GM12864 (cell line): Measurements from ENCODE around the gene PACRG.

Source experiments
- DNase-seq: peaks from one replicate; pipeline ENCODE4 v3.0.0-alpha.2; 2011; ENCODE audit warnings: low read depth
- H3K4me3 ChIP-seq: 2 replicates; pipeline ENCODE4 v1.5.1; 2011; ENCODE audit warnings: mild to moderate bottlenecking, low read depth, low read length, control low read depth
- TF ChIP-seq, protein P1 (sequence below): IDR thresholded peaks from 2 replicates; pipeline ENCODE4 v1.5.1; 2011; ENCODE audit warnings: low read depth, mild to moderate bottlenecking, moderate library complexity, low read length, control low read depth, inconsistent platforms; ENCODE audit errors: missing control alignments

Gene PACRG

DNA sequence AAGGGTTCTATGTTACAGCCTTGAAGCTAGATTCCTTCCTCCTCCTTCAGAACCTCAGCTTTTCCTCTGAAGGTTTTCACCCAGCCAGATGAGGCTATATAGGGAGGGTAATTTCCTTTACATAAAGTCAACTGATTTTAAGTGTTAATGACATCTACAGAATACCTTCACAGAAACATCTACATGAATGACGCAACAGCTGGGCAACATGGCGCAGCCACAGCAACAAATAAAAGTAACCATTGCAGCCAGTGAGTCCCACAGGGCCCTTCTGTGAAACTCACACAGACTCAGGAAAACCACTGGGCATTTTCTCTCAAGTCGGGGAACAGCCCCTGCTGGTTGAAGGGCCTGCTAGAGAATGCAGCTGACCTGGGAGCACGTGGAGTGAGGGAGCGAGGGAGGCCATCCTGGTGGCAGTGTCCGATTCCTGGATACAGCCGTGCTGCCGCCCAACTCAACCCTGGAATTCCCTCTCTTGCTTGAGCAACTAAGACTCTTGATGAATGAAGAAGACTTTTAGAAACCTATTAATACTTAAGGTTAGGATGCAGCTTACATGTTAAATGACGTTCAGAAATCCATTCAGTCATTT, 176.4 kb downstream of the PACRG start:
- DNase-seq: no peak
- H3K4me3 ChIP-seq: no peak overlapping the region
- TF ChIP-seq, protein P1, sequence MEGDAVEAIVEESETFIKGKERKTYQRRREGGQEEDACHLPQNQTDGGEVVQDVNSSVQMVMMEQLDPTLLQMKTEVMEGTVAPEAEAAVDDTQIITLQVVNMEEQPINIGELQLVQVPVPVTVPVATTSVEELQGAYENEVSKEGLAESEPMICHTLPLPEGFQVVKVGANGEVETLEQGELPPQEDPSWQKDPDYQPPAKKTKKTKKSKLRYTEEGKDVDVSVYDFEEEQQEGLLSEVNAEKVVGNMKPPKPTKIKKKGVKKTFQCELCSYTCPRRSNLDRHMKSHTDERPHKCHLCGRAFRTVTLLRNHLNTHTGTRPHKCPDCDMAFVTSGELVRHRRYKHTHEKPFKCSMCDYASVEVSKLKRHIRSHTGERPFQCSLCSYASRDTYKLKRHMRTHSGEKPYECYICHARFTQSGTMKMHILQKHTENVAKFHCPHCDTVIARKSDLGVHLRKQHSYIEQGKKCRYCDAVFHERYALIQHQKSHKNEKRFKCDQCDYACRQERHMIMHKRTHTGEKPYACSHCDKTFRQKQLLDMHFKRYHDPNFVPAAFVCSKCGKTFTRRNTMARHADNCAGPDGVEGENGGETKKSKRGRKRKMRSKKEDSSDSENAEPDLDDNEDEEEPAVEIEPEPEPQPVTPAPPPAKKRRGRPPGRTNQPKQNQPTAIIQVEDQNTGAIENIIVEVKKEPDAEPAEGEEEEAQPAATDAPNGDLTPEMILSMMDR: no peak

- DNase-seq: no peak
- H3K4me3 ChIP-seq: no peak overlapping the region
- TF ChIP-seq, protein P1: no peak
Measured at GRCh38 chr6:162906479-162906878, 178.7 kb downstream of the PACRG start.

- DNase-seq: peak; percentile 22
- TF ChIP-seq, protein P1: peak; percentile 33
- no peak overlapping the region for H3K4me3 ChIP-seq
Measured at GRCh38 chr6:162907876-162908481, 180.2 kb downstream of the PACRG start.

DNA sequence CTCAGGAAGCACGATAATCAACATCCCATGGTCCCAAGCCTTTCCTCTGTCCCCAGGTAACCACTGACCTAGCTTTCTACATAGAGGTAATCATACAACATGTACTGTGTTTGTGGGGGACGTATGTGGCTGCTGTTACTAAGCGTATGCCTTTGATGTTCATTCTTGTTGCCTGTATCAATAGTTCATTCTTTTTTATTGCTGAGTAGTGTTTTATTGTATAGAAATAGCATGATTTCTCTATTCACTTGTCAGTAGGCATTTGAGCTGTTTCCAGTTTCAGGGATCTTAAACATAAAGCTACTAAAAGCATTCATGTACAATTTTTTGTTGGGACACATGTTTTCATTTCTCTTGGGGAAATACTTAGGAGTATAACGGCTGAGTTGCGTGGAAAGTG, 185.4 kb downstream of the PACRG start:
- TF ChIP-seq, protein P1: no peak
- no peak for DNase-seq
- no peak overlapping the region for H3K4me3 ChIP-seq

DNA sequence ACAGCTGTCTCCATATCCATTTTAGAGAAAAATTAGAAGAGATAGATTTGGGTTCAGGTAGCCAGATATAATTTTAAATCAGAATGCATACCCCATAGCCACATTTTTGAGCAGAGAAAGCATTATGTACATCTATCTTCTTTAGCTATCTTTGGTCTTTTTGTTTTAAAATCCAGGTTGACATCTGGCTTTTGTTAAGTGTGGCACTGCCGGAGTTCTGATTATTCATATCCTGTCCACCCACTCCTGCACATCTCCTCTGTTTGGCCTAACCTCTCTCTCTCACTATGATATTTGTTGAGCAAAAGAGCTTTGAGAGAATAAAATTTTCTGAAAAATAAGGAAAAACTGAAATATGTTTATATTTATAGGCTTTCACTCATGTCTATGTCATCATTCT, 189.7 kb downstream of the PACRG start:
- TF ChIP-seq, protein P1: no peak
- no peak overlapping the region for H3K4me3 ChIP-seq
- DNase-seq: no peak

- DNase-seq: no peak
- H3K4me3 ChIP-seq: no peak overlapping the region
- TF ChIP-seq, protein P1: no peak
Measured at GRCh38 chr6:162921062-162921461, 193.3 kb downstream of the PACRG start.

GRCh38 chr6:162921510-162922040, 193.8 kb downstream of the PACRG start:
- TF ChIP-seq, protein P1: no peak
- H3K4me3 ChIP-seq: no peak overlapping the region
- no peak for DNase-seq
